Fibroblast of lung (primary cell): Measurements from ENCODE around the gene GATA5.

Experiments used
- CTCF ChIP-seq, 2 donors: IDR thresholded peaks in 1 of 2; conservative IDR thresholded peaks in 1 of 2; 1 replicate in 1 of 2; 2 replicates in 1 of 2; pipeline ENCODE4 v1.5.1; 2011 to 2012; ENCODE audit warnings: low read length in 2 of 2, control low read depth in 1 of 2, inconsistent platforms in 1 of 2, low read depth in 1 of 2, mild to moderate bottlenecking in 1 of 2
- EZH2 ChIP-seq: IDR thresholded peaks from 2 replicates; pipeline ENCODE4 v1.5.1; 2012; ENCODE audit warnings: low read length, control low read depth, mild to moderate bottlenecking; ENCODE audit errors: missing control alignments

- TF ChIP-seq CTCF (conservative IDR thresholded peaks at IDR 0.05 in 1 of 2, IDR thresholded peaks at IDR 0.05 in 1 of 2; ENCODE audit: low read depth in 1 of 2, low read length in 2 of 2) (no peak), EZH2 (no peak)
Measured at GRCh38 chr20:62472138-62472940, 3.5 kb downstream of the GATA5 start.
